Ramos (cell line): Measurements from ENCODE around the gene PTPN2.
"Not testable (repeated sequence)": the region's sequence is repeated elsewhere in the genome, so short reads cannot be mapped to it uniquely, and the experiment has no call there.

ENCODE experiments used
- in situ Hi-C: fragments of 300-500 bp; cut with MboI; formaldehyde crosslinking; loops from one replicate; pipeline ENCODE4 v1.14.3; 2022; ENCODE audit warnings: low sequenced_read_pairs; ENCODE audit not compliant: unreplicated experiment

PTPN2 gene

DNA sequence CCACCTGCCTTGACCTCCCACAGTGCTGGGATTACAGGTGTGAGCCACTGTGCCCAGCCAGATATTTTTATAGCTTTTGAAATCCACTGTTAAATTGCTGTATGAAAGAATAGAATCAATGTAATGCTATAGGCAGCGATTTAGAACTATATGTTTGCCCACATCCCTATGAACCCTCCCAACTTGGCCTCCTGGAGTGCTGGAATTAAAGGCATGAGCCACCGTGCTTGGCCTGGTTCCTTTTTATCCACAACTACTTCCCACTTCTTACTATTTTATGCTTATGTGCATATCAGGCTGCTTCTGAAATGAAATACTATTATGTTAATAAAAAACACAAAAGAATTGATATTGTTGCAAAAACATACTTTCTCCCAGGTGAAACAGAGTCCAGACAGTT lies 11.6 kb upstream of the PTPN2 start:
- in situ Hi-C loops: no loop called here

DNA sequence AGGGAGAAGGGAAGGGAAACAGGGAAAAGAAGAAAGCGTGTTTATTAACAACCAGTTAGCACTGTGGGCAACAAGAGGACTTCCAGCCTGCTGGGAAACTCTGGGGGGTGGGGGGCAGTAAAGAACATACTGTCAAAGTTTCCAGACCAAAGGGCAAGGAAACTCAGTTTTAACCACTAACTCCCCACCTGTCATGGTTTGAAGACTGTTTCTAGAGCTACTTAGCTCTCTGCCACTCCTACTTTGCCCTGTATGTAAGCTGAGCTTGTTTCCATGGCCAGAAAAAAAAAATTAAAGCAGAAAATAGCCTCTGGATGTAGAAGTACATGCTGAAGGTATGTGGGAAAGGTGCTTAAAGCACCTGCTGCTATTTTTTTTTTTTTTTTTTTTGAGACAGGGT lies 11.0 kb upstream of the PTPN2 start:
- in situ Hi-C loops: no loop called here

DNA sequence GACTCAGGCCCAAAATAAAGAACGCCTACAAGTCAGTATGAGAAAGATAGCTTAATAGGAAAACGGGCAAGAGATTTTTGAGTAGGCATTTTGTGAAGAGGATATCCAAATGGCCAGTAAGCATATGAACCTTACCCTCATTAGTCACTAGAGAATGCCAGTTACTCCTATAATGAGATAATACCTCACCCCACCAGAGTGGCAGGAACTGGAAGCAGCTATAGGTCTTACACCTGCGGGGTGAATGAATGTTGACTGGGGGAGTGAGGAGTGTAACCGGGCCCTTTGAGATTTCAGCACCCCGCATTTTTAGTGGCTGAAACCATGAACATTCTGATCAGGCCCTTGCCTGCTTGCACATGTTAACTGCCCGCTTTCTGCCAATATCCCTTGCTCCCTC lies 7.5 kb upstream of the PTPN2 start:
- in situ Hi-C loops: loop anchor here (5.0 kb wide), 1 partner anchor 144 kb away; no protein-coding TSS in a partner anchor

GRCh38 chr18:12890964-12891363 lies 6.9 kb upstream of the PTPN2 start:
- in situ Hi-C loops: loop anchor here (5.0 kb wide), 1 partner anchor 144 kb away; no protein-coding TSS in a partner anchor

DNA sequence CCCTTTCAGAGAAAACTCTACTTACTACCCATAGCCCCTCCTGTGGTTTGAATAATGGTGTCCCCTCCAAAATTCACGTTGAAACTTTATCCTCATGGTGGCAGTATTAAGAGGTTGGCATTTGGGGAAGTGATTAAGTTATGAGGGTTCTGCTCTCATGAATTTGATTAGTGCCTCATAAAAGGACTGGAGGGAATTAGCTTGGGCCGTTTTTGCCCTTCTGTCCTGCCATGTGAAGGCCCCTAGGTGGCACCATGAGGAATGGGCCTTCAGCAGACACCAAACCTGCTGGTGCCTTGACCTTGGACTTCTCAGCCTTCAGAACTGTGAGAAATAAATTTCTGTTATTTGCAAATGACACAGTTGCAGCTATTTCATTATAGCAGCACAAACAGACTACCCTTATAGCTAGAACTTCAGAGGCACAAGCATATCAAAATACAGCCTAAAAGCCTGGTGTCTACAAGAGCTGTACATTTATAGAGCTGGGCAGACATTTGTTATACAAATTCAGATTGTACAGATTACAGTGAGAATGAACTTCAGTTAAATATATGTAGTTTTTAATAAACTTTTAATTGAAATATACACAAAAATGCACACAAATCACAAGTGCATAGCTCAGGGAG lies 2.6 kb upstream of the PTPN2 start:
- in situ Hi-C loops: no loop called here

- in situ Hi-C loops: no loop called here
These were observed 1.5 kb upstream of the PTPN2 start for GRCh38 chr18:12885500-12885899.

DNA sequence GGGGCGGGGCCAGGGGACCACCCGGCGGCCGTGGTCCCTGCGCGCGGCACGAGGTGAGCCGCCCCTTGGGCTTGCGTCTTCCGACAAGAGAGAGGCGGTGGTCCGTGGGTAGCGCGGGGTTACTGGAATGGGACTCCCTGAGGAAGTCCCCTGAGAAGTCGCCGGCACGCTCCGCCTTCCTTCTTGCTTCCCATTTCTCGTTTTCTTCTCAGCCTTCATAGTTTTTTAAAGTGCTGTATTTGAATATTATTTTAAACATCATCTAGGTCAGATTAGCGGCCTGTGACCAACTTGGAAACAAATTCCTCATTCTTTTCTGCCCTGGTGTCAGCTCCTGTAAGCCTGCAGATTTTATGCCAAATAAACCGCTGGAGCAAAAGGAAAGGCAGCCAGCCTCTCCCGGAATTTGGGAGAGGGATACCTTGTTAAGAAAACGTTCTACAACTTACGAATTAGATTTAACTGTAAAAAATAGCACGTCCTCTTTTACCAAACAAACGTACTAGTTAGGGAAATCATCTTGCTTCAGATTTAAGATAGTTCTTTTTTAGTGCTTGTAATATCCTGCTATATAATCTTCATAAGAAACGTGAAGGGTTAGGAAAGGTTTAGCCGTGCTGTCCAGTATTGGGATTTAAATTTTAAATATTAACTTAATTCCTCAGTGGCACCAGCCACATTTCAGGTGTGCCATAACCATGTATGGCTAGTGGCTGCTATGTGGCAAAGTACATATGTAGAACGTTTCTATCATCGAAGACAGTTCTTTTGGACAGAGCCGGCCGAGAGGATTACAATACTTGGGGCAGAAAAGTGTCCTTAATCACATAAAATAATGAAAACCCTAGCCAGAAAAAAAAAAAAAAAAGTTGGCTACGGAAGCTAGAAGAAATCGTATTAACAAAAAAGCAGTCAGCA lies 628 bp upstream of the PTPN2 start:
- in situ Hi-C loops: no loop called here

DNA sequence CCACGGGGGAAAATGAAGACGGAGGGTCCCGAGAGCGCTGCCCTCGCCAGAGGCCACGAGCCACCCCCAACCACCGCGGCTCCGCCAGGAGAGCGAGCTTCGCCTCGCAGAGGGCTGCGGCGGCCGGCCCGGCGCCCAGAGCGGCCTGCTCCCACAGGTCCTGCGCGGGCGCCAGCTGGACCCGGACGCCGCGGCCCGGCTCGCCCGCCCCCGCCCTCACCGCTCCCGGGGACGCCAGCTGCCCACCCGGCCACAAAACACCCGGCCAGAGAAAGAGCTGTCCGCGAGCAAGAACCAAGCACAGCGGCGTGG lies 709 bp downstream of the PTPN2 start:
- in situ Hi-C loops: no loop called here

DNA sequence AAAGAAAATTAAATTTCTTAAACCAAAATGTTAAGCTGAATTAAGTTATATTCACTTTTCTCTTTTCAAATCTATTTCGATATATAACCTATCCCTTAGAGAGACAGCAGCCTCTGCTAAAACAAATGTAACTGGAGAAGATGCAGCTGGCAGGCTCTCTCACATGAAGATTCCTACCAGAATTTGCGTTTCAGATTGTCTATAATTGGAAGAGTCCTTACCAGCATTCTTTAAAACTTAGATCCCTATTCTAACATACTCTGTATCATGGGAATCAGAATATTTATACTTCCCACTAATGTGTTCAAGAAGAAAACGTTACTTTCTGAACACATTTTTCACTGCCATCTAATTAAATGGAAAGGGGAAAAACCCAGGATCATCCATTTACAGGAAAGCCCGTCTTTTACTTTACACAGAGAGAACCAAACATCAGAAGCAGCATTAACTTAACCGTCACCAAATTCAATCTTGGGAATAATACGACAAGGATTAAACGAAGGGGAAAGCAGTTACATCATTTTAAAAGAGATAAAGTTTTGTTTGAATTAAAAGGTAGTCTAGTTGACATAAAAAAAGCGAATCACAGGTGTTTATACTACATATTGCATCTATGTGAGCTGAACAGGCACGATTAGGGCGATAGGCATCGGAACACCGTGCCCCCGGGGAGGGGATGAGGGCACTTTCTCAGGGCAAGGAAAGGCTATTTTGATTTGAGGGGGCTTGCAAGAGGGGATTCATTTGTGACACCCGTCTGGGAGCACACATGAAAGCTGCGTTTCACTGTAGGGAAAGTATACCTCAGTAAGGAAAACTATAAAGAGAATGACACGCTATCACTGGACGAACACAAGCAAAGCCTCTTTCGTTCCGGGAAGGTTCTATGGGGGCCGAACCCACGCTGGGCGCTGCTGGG lies 1.3 kb downstream of the PTPN2 start:
- in situ Hi-C loops: no loop called here

- in situ Hi-C loops: no loop called here
These were observed 3.5 kb downstream of the PTPN2 start for GRCh38 chr18:12880541-12880910.

- in situ Hi-C loops: no loop called here
These were observed 4.0 kb downstream of the PTPN2 start for GRCh38 chr18:12879840-12880540.

DNA sequence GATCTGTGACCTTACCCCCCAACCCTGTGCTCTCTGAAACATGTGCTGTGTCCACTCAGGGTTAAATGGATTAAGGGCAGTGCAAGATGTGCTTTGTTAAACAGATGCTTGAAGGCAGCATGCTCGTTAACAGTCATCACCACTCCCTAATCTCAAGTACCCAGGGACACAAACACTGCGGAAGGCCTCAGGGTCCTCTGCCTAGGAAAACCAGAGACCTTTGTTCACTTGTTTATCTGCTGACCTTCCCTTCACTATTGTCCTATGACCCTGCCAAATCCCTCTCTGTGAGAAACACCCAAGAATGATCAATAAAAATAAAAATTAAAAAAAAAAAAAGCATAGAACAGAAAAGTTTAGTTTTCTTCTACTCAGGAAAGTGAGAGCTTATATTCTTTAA lies 9.0 kb downstream of the PTPN2 start:
- in situ Hi-C loops: not testable (repeated sequence)

- in situ Hi-C loops: not testable (repeated sequence)
These were observed 10.0 kb downstream of the PTPN2 start for GRCh38 chr18:12873961-12874567.

DNA sequence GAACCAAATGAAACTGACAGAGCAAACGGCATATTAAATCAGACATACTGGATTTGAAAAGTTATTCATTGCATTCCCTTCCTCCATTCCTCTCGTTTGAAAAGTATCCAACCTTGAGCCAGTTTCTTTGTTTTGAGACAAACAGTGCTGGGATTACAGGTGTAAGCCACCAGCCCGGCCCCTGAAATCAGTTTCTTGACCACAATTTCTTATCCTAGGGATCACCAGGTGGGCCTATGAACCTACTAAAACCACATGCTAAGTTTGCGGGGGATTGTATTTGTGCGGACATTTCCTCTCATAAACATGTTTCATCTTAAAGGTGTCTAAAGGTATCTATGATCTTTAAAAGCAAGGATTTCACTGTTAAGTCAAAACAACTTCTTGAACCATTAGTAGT lies 11.6 kb downstream of the PTPN2 start:
- in situ Hi-C loops: no loop called here

DNA sequence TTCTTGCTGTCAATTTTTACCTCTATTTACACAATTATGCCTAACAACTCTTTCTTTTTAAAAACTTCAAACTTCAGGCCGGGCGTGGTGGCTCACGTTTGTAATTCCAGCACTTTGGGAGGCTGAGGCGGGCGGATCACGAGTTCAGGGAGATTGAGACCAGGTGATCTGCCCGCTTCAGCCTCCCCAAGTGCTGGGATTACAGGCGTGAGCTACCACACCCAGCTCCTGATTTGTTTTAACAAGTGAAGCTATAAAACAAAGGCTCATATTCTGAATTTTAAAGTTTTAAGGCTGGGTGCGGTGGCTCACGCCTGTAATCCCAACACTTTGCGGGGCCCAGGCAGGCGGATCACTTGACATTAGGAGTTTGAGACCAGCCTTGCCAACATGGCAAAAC lies 15.5 kb downstream of the PTPN2 start:
- in situ Hi-C loops: no loop called here

DNA sequence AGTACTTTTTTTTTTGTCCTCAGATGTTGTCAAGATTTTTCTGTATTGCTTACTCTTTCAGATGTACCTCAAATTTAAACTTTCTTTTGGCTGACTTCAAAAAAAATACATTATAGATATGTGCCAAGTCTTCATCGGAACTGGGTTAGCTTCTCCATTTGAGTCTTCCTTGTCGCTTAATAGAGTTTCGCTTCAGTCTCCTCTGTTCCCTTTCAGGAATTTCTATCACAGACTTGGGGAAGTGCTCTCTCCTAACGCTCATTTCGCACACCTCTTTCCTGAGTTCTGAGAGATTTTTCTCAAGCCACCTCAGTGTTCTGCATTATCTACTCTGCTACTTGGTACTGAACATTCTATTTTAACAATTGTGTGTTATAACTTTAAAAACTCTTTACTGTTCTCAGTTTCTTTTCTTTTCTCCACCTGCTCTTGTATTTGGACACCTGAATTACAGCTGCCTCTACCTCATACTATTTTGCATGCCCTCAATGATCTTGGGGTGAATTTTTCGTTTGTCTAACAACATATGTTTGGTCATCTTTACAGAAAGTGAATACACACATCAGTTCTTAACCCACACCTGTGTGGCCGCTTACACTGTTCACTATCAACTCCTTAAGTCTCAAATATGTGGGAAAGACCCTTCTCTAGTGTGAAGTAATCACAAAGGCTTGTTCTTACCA lies 16.5 kb downstream of the PTPN2 start:
- in situ Hi-C loops: no loop called here

DNA sequence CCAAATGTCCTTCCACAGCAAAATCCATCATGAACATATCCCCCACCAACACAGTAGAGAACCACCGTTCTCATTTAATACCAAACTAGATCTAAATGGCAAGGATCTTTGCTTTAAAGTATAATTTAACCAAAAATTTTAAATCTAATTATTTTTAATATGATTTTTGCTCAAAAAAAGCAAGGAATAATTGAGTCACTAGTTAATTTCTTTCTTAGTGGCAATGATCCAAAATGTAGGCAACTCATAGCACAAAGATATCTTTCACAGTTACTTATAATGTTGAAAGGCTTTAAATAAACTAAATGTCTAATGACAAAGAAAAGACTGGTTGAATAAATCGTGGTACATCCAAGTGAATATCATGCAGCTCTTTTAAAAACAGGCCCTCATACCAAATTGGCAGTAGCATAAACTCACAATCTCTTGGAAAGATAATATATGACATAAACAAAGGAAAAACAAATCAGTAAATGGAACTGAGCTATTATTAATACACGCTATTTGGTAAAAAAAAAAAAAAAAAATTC lies 20.3 kb downstream of the PTPN2 start:
- in situ Hi-C loops: no loop called here

DNA sequence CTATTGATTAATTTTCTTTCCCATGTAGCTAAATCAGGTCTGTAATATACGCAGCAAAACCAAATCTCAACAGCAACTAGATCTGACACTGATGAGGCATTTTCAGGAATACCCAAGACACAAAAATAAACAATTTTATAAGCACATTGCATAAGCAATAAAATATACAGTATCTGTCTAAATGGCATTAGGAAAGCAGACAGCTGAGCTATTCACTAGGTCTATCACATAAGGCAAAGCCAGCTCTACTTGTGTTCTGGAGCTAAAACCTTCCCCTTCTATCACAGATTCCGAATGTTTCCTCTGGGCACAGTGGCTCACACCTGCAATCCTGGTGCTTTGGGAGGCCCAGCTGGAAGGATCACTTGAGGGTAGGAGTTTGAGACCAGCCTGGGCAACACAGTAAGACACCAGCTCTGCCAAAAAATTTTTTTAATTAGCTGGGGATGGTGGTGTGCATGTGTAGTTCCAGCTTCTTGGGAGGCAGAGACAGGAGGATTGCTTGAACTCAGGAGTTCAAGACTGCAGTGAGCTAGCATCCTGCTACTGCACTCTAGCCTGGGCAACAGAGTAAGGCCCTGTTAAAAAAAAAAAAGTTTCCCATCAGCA lies 21.1 kb downstream of the PTPN2 start:
- in situ Hi-C loops: no loop called here

DNA sequence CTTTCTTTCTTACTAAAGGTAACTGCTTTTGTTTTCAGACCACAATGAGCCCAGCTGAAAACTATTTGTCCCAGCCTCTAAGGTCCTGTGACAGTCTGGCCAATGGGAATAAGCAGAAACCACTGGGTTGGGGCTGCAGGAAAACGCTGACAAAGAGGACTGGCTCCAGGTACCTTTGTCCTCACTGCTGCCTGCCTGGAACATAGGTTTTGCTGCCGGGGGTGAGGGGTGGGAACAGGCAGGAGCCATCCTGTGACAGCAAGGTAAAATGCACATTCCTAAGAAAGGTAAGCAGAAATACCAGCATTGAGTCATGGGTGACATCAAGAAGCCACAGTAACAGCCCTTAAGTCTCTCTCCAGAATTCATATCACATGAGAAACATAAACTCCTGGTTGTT lies 21.6 kb downstream of the PTPN2 start:
- in situ Hi-C loops: no loop called here
